Superior temporal gyrus (tissue), 1 donor: ENCODE measurements around the gene TRIM26.
"Not testable (repeated sequence)": the region's sequence is repeated elsewhere in the genome, so short reads cannot be mapped to it uniquely, and the experiment has no call there.

Source experiments
- DNase-seq: peaks from one replicate; pipeline ENCODE4 v3.0.0-alpha.2; 2016; ENCODE audit errors: extremely low spot score

Gene TRIM26

GRCh38 chr6:30154061-30154460 lies 59.1 kb downstream of the TRIM26 start:
- DNase-seq = no peak

- no peak for DNase-seq
These were observed 60.1 kb downstream of the TRIM26 start for GRCh38 chr6:30152910-30153610.

DNA sequence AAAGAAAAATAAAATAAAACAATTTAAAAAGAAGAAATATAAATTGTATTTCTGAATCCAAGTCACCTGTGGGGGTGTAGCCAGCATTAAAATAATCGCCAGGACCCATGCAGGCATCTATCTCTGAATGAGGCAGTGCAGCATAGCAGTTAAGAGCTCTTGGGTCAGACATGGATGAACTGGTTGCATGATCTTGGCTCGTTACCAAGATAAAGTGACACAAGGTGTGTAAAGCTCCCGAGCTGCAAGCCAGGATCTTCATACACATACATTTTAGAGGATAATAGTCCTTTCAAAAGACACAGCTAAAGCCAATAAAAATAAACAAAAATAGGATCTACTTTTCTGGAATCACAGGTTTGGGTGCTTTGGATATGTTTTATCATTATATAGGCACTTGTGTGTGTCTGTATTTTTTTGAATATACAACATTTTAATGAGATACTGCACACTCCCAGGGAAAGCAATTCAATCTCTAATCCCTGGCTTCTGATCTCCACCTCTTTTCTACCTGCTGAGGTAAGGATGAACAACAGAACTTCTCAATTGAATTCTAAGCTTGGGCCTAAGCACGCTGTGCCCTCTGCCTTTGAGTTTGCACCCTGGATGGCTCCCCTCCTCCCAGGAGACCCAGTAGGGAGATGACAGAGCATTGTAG lies 61.1 kb downstream of the TRIM26 start:
- no peak for DNase-seq

DNA sequence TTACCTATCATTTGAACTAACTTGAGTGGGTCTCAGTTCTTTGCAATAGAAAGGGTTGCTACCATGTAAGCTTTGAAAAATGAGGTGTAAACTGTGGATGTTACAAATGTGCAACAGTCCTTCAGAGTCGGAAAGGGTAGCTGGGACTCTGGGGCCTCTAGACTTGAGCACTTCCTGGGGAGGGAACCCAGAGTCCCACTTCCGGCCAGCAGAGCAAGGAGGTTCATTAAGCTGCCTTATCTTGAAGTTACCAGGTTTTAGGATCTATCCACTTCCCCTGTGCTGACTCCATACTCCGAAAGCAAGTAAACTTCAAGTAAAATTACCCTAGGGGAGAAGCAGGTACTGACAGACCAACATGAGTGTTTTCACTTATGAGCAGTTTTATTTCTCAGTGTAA lies 61.6 kb downstream of the TRIM26 start:
- no peak for DNase-seq

GRCh38 chr6:30150671-30151395 lies 62.4 kb downstream of the TRIM26 start:
- no peak for DNase-seq

- no peak for DNase-seq
These were observed 63.2 kb downstream of the TRIM26 start for GRCh38 chr6:30149858-30150550.

GRCh38 chr6:30149234-30149633 lies 64.0 kb downstream of the TRIM26 start:
- no peak for DNase-seq

DNA sequence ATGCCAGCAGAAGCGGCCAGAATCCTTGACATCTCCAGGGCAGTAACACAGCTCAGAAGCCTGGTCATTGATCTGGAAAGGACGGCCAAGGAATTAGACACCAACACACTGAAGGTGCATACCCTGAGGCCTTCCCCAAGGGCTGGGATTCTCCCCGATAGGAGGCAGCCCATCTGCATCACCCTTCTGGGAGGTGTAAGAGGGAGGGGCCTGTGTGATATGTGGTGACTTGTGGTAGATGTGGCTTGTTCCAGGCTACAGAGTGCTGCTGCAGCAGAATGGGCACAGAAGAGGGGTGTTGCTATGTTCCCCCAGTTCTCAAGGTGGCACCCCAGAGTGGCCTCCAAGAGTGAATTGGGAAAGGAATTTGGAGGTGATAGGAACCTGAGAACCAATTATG lies 66.1 kb downstream of the TRIM26 start:
- DNase-seq = no peak

GRCh38 chr6:30145818-30146217 lies 67.4 kb downstream of the TRIM26 start:
- no peak for DNase-seq

- no peak for DNase-seq
These were observed 68.4 kb downstream of the TRIM26 start for GRCh38 chr6:30144811-30145210.

- DNase-seq = no peak
These were observed 69.4 kb downstream of the TRIM26 start for GRCh38 chr6:30143780-30144179.

DNA sequence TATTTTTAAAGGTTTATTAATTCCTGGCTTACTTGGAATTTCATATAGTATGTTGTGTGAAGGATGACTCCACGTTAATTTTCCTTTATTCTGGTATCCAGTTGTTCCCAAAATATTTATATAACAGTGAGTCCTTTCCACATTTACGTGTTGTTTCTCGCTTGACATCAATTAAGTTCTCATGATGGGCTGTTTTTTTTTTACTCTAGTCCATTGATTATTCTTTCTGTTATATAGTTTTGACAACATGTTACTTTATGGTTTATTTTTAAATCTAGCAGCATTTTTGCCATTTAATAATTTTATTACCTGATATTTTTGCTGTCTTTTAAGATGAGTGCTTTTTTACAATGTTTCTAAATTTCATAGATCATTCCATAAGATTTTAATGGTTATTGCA lies 70.5 kb downstream of the TRIM26 start:
- DNase-seq = no peak

- not testable (repeated sequence) for DNase-seq
These were observed 73.0 kb downstream of the TRIM26 start for GRCh38 chr6:30140240-30140639.

GRCh38 chr6:30136570-30137286 lies 76.5 kb downstream of the TRIM26 start:
- no peak for DNase-seq

GRCh38 chr6:30135757-30136156 lies 77.4 kb downstream of the TRIM26 start, which contains the start of gene TRIM40:
TSS of gene TRIM40 (plus strand) at chr6:30136140. CDS start at chr6:30137037, 897 bp downstream.
- no peak for DNase-seq

GRCh38 chr6:30135147-30135546 lies 78.1 kb downstream of the TRIM26 start:
- no peak for DNase-seq
